HEK293 (cell line): ENCODE data around the gene HEATR9.
A peak's percentile ranks its signal among the peaks of the same experiment; 100 is the strongest.

ENCODE experiments used
- CTCF ChIA-PET: fragments of 350-600 bp; formaldehyde crosslinking; extraction: SDS; loops from one replicate; lab custom pipeline; 2021; ENCODE audit warnings: antibody characterized with exemption; lab: Yijun Ruan, JAX
- POLR2A ChIA-PET: fragments of 300-600 bp; formaldehyde crosslinking; extraction: SDS; loops from one replicate; lab custom pipeline; 2020; ENCODE audit warnings: antibody characterized with exemption, inconsistent platforms; lab: Yijun Ruan, JAX
- H3K27ac ChIP-seq: fragments of 200-500 bp; sonication (Bioruptor generic); 2 replicates; pipeline ENCODE4 v1.5.1; 2014; ENCODE audit warnings: low read depth, low read length, control low read depth, inconsistent platforms; ENCODE audit errors: extremely low read depth
- H3K36me3 ChIP-seq, 2 experiments: fragments of 200-500 bp in 1 of 2; sonication (Bioruptor generic) in 1 of 2; 1 replicate in 1 of 2; 2 replicates in 1 of 2; pipeline ENCODE4 v1.5.1; 2014 to 2017; ENCODE audit warnings: inconsistent platforms in 2 of 2, low read length in 2 of 2; ENCODE audit not compliant: control insufficient read depth in 2 of 2, insufficient read depth in 1 of 2
- H3K4me1 ChIP-seq: fragments of 200-500 bp; sonication (Bioruptor generic); 2 replicates; pipeline ENCODE4 v1.5.1; 2014; ENCODE audit warnings: mild to moderate bottlenecking, low read length, inconsistent platforms; ENCODE audit not compliant: control insufficient read depth, insufficient read depth
- H3K4me3 ChIP-seq: 2 replicates; pipeline ENCODE4 v1.5.1; 2011; ENCODE audit warnings: low read depth, mild to moderate bottlenecking, control low read depth, low read length, moderate library complexity
- H3K9me3 ChIP-seq: fragments of 200-500 bp; sonication (Bioruptor generic); 2 replicates; pipeline ENCODE4 v1.5.1; 2014; ENCODE audit warnings: low read depth, low read length, inconsistent platforms; ENCODE audit not compliant: control insufficient read depth, insufficient read depth
- GLIS2 ChIP-seq: fragments of 450-650 bp; formaldehyde crosslinking; IDR thresholded peaks from 2 replicates; pipeline ENCODE4 v1.5.1; 2016; ENCODE audit warnings: missing biosample characterization, missing genetic modification characterization
- MYNN ChIP-seq: fragments of 450-650 bp; formaldehyde crosslinking; IDR thresholded peaks from 2 replicates; pipeline ENCODE4 v1.5.1; 2016; ENCODE audit warnings: missing biosample characterization, missing genetic modification characterization, borderline replicate concordance
- MZF1 ChIP-seq: fragments of 450-650 bp; formaldehyde crosslinking; IDR thresholded peaks from 2 replicates; pipeline ENCODE4 v1.5.1; 2017; ENCODE audit warnings: missing biosample characterization, missing genetic modification characterization, borderline replicate concordance
- PRDM1 ChIP-seq: fragments of 450-650 bp; formaldehyde crosslinking; IDR thresholded peaks from 2 replicates; pipeline ENCODE4; 2016; ENCODE audit warnings: missing biosample characterization, missing genetic modification characterization
- PRDM10 ChIP-seq: fragments of 450-650 bp; formaldehyde crosslinking; IDR thresholded peaks from 2 replicates; pipeline ENCODE4 v1.5.1; 2016; ENCODE audit warnings: missing biosample characterization, missing genetic modification characterization
- PRDM6 ChIP-seq: fragments of 450-650 bp; formaldehyde crosslinking; IDR thresholded peaks from 2 replicates; pipeline ENCODE4 v1.5.1; 2017; ENCODE audit warnings: missing biosample characterization, missing genetic modification characterization
- SALL2 ChIP-seq: fragments of 450-650 bp; formaldehyde crosslinking; IDR thresholded peaks from 2 replicates; pipeline ENCODE4 v1.5.0; 2017; ENCODE audit warnings: missing biosample characterization, mild to moderate bottlenecking, missing genetic modification characterization, borderline replicate concordance
- SCRT1 ChIP-seq: fragments of 450-650 bp; formaldehyde crosslinking; IDR thresholded peaks from 2 replicates; pipeline ENCODE4 v1.5.1; 2016; ENCODE audit warnings: missing biosample characterization, missing genetic modification characterization, borderline replicate concordance
- TCF7L2 ChIP-seq: IDR thresholded peaks from 2 replicates; pipeline ENCODE4 v1.6.1; 2011; ENCODE audit warnings: low read depth, mild to moderate bottlenecking, inconsistent platforms, low read length, moderate library complexity, borderline replicate concordance
- ZNF133 ChIP-seq: fragments of 450-650 bp; formaldehyde crosslinking; IDR thresholded peaks from 2 replicates; pipeline ENCODE4 v1.5.1; 2016; ENCODE audit warnings: missing biosample characterization, missing genetic modification characterization
- ZNF138 ChIP-seq: fragments of 450-650 bp; formaldehyde crosslinking; IDR thresholded peaks from 2 replicates; pipeline ENCODE4 v1.5.1; 2016; ENCODE audit warnings: missing biosample characterization, missing genetic modification characterization, borderline replicate concordance
- ZNF155 ChIP-seq: fragments of 450-650 bp; formaldehyde crosslinking; IDR thresholded peaks from 2 replicates; pipeline ENCODE4 v1.5.1; 2016; ENCODE audit warnings: missing biosample characterization, missing genetic modification characterization
- ZNF202 ChIP-seq: fragments of 450-650 bp; formaldehyde crosslinking; IDR thresholded peaks from 2 replicates; pipeline ENCODE4 v1.5.1; 2016; ENCODE audit warnings: missing biosample characterization, missing genetic modification characterization, borderline replicate concordance
- ZNF23 ChIP-seq: fragments of 450-650 bp; formaldehyde crosslinking; IDR thresholded peaks from 2 replicates; pipeline ENCODE4 v1.5.1; 2016; ENCODE audit warnings: missing biosample characterization, missing genetic modification characterization, borderline replicate concordance
- ZNF555 ChIP-seq: fragments of 450-650 bp; formaldehyde crosslinking; conservative IDR thresholded peaks from 2 replicates; pipeline ENCODE4 v1.5.1; 2017; ENCODE audit warnings: missing biosample characterization, mild to moderate bottlenecking, missing genetic modification characterization, inconsistent platforms
- ZNF560 ChIP-seq: fragments of 450-650 bp; formaldehyde crosslinking; IDR thresholded peaks from 2 replicates; pipeline ENCODE4 v1.5.1; 2017; ENCODE audit warnings: missing biosample characterization, missing genetic modification characterization, borderline replicate concordance
- ZNF677 ChIP-seq: fragments of 450-650 bp; IDR thresholded peaks from 2 replicates; pipeline ENCODE4 v1.5.0; 2018; ENCODE audit warnings: missing biosample characterization, mild to moderate bottlenecking, missing genetic modification characterization, moderate library complexity
- ZSCAN16 ChIP-seq: fragments of 450-650 bp; formaldehyde crosslinking; IDR thresholded peaks from 2 replicates; pipeline ENCODE4 v1.5.1; 2016; ENCODE audit warnings: missing biosample characterization, missing genetic modification characterization
- ZXDB ChIP-seq: fragments of 450-650 bp; formaldehyde crosslinking; IDR thresholded peaks from 2 replicates; pipeline ENCODE4 v1.5.1; 2016; ENCODE audit warnings: missing biosample characterization, missing genetic modification characterization

HEATR9 gene

GRCh38 chr17:35844547-35844946 lies 24.1 kb downstream of the HEATR9 start (continued):
- TF ChIP-seq ZNF202, result peak; percentile 93
- no peak for TF ChIP-seq SCRT1 (tag by site-specific recombination)
- no peak for TF ChIP-seq GLIS2 (tag by site-specific recombination)

GRCh38 chr17:35843698-35844097 lies 25.0 kb downstream of the HEATR9 start:
- ChIA-PET POLR2A (no interaction called here), CTCF (no interaction called here)
- Histone ChIP-seq H3K4me3 (no peak overlapping the region), H3K36me3 (peaks cover 97 to 99% of the 10 kb centered on the region in 2 experiments), H3K9me3 (no peaks in the 10 kb centered on the region), H3K27ac (no peak overlapping the region), H3K4me1 (no peaks in the 10 kb centered on the region)
- no peak for TF ChIP-seq ZNF677 (tag by site-specific recombination)
- no peak for TF ChIP-seq ZNF560 (tag by site-specific recombination)
- no peak for TF ChIP-seq TCF7L2
- no peak for TF ChIP-seq ZNF138
- TF ChIP-seq PRDM10, result no peak

GRCh38 chr17:35842239-35842638 lies 26.5 kb downstream of the HEATR9 start:
- H3K27ac ChIP-seq, result no peak overlapping the region
- no peak for TF ChIP-seq TCF7L2
- TF ChIP-seq MYNN, result no peak
- TF ChIP-seq ZNF155 (tag by site-specific recombination), result no peak
- TF ChIP-seq ZSCAN16 (tag by site-specific recombination), result no peak
- no peak for TF ChIP-seq ZXDB (tag by site-specific recombination)
- no peak for TF ChIP-seq SALL2
- TF ChIP-seq PRDM6 (tag by site-specific recombination), result no peak
- TF ChIP-seq ZNF133 (tag by site-specific recombination), result no peak
- no peak for TF ChIP-seq ZNF23
- TF ChIP-seq MZF1 (tag by site-specific recombination), result no peak
- TF ChIP-seq PRDM1 (tag by site-specific recombination), result no peak
- no peak for TF ChIP-seq ZNF555
- TF ChIP-seq, all 188 proteins: peak for 0
- POLR2A ChIA-PET, result no interaction called here
- no peaks in the 10 kb centered on the region for H3K4me1 ChIP-seq
- H3K9me3 ChIP-seq, result no peaks in the 10 kb centered on the region
- H3K36me3 ChIP-seq, result peaks cover 99% of the 10 kb centered on the region in 2 experiments
- CTCF ChIA-PET, result interaction anchor here (0.9 to 2.5 kb wide), 4 partner anchors 12 to 79 kb away, joined by 3 to 16 read pairs (median 6); no protein-coding TSS in a partner anchor
- H3K4me3 ChIP-seq, result no peak overlapping the region
